Mucosa of descending colon (tissue), 3 donors: ENCODE measurements around the gene FBXO2. TPM values are rescaled to one million over a fixed set of nuclear protein-coding genes. Genes with fewer than 3 reads are reported as not detected.
"Not testable (repeated sequence)": the region's sequence is repeated elsewhere in the genome, so short reads cannot be mapped to it uniquely, and the experiment has no call there.

Experiments
- ATAC-seq: fragments of 200-7000 bp; cut with Tn5 transposase; one replicate; pipeline ENCODE4 v1.9.1; 2020; ENCODE audit warnings: mild to moderate bottlenecking, moderate library complexity
- DNase-seq, 3 donors: peaks; one replicate each; pipeline ENCODE4 v3.0.0-alpha.2; 2020
- H3K36me3 ChIP-seq: fragments of 200-600 bp; one replicate; pipeline ENCODE4 v1.8.0; 2021; ENCODE audit warnings: low read depth, mild to moderate bottlenecking
- H3K4me1 ChIP-seq: fragments of 200-600 bp; one replicate; pipeline ENCODE4 v1.8.0; 2021; ENCODE audit warnings: low read depth, mild to moderate bottlenecking
- H3K4me3 ChIP-seq: fragments of 200-600 bp; one replicate; pipeline ENCODE4 v1.8.0; 2021; ENCODE audit warnings: mild to moderate bottlenecking
- H3K9me3 ChIP-seq: fragments of 200-600 bp; one replicate; pipeline ENCODE4 v1.8.0; 2021; ENCODE audit warnings: mild to moderate bottlenecking
- intact Hi-C, 2 donors: fragments of 100-400 bp; cut with DNase I in 1 of 2; cut with micrococcal nuclease in 1 of 2; formaldehyde crosslinking; loops; one replicate each; pipeline versions ENCODE4 v1.11.0 to v1.11.1; 2022; cut with DNase I, micrococcal nuclease
- total RNA-seq, 3 donors: library from RNA; stranded (reverse); fragmentation: NEBNext Ultra II Directional in 2 of 3; extraction: Animal tissue kit (Norgen Biotek cat#: 25700) in 2 of 3; gene quantifications; one replicate each; pipeline versions ENCODE4 v1.2.1 to v1.2.4, GENCODE V29; 2021 to 2023
- TF ChIP-seq, protein P1 (sequence below): fragments of 200-600 bp; IDR thresholded peaks from one replicate; pipeline ENCODE4 v1.8.0; 2022; ENCODE audit warnings: antibody characterized with exemption, mild to moderate bottlenecking
- donor health status: DM: no; HTN: no; CAD: no; lungs with moderate emphysema.
- donor health status: DM: no; HTN: no; CAD: no.
- donor health status: DM: no; HTN: yes; CAD: no.

Gene FBXO2
- total RNA-seq, 3 donors from 2014 or later, result 0.23 to 8.6 (median 0.63) TPM

DNA sequence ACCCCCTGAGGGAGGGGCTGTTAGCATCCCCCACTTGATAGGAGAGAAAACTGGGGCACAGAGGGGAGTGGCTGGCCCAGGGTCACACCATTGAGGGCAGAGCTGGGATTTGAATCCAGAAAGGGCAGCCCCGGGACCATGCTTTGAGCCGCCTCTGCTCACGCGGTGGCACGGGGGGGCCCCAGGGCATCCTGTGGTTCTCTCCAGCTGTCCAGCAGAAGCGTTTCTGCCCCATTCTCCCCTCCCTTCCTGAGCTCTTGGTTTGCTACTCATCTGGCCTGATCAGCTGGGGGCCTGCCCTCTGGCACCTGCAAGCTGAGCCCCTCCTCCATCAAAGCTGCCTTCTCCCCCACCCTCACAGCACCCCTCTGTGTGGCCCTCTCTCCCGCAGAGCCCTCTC lies 37.5 kb downstream of the FBXO2 start:
- ATAC-seq (no peak), DNase-seq (no peak)

DNA sequence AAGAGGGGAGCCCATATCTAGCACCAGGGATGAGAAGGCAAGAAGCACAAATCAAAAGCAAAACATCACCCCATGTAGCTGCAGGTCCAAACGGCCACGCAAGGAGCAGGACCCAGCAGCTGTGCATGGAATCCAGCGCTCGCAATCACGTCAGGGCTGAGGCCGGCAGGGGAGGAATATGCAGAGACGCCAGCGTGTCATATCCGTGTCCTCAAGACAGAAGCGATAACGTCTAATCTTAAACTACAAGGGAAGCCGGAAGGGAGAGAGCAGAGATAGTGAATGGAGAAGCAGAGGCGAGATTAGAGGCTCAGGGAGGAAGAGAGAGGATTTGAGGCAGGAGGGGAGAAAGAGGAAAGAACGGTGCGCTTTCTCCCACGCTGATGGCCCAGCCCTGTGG lies 39.1 kb downstream of the FBXO2 start:
- Histone ChIP-seq H3K4me1 (no peaks in the 10 kb centered on the region), H3K9me3 (no peaks in the 10 kb centered on the region), H3K4me3 (no peak overlapping the region), H3K36me3 (no peaks in the 10 kb centered on the region)
- DNase-seq (no peak), ATAC-seq (no peak)
- intact Hi-C loops, result no loop called here
- TF ChIP-seq, protein P1, sequence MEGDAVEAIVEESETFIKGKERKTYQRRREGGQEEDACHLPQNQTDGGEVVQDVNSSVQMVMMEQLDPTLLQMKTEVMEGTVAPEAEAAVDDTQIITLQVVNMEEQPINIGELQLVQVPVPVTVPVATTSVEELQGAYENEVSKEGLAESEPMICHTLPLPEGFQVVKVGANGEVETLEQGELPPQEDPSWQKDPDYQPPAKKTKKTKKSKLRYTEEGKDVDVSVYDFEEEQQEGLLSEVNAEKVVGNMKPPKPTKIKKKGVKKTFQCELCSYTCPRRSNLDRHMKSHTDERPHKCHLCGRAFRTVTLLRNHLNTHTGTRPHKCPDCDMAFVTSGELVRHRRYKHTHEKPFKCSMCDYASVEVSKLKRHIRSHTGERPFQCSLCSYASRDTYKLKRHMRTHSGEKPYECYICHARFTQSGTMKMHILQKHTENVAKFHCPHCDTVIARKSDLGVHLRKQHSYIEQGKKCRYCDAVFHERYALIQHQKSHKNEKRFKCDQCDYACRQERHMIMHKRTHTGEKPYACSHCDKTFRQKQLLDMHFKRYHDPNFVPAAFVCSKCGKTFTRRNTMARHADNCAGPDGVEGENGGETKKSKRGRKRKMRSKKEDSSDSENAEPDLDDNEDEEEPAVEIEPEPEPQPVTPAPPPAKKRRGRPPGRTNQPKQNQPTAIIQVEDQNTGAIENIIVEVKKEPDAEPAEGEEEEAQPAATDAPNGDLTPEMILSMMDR, result no peak

More for the DNA sequence above, 37.5 kb downstream of the FBXO2 start:
- TF ChIP-seq, protein P1, result no peak
- Histone ChIP-seq H3K36me3 (no peaks in the 10 kb centered on the region), H3K9me3 (no peaks in the 10 kb centered on the region), H3K4me3 (no peak overlapping the region), H3K4me1 (no peaks in the 10 kb centered on the region)
- intact Hi-C loops, result no loop called here

DNA sequence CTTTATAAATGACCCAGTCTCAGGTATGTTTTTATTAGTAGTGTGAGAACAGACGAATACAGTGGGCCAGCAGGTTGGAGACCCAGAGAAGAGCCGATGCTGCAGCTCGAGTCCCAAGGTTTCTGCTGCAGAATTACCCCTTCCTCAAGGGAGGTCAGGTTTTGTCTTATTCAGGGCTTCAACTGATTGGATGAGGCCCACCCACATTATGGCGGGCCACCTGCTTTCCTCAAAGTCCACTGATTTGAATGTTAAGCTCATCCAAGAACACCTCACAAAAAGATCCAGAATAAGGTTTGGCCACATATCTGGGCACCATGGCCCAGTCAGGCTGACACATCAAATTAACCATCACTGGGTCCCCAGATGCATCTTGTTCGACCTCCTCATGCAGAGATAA lies 40.9 kb downstream of the FBXO2 start:
- no peaks in the 10 kb centered on the region for H3K4me1 ChIP-seq
- TF ChIP-seq, protein P1, result no peak
- DNase-seq (no peak), ATAC-seq (no peak)
- H3K4me3 ChIP-seq, result no peak overlapping the region
- H3K9me3 ChIP-seq, result no peaks in the 10 kb centered on the region
- intact Hi-C loops, result no loop called here
- no peaks in the 10 kb centered on the region for H3K36me3 ChIP-seq

DNA sequence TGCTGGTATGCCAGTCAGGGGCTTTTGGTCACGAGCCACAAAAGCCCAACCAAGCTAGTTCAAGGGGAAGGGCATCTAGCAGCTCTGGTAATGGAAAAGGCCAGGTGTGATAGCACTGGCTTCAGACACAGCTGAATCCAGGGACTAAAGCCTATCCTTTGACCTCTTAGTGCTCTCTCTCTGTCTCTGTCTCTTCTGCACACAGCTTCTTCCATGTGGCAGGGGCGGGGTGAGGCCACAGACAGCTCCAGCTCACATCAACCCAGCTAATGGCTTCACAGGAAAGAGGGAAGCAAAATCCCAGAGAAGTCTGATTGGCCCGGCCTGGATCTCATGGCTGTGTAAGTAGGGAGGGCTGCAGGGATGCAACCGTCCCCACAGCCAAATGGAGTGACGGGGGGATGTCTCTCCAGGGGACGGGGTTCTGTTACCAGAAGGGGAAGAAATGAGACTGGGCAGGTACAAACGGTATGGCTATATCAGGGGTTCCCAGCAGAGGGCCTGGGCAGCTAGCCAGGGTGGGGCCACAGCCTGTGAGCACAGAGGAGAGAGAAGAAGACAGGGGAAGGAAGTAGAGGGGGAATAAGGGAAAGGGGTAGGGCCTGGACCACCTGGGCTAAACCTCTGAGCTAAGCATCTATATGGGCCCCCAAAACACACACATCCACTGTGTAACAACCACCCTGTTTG lies 42.4 kb downstream of the FBXO2 start:
- no peak for ATAC-seq

DNA sequence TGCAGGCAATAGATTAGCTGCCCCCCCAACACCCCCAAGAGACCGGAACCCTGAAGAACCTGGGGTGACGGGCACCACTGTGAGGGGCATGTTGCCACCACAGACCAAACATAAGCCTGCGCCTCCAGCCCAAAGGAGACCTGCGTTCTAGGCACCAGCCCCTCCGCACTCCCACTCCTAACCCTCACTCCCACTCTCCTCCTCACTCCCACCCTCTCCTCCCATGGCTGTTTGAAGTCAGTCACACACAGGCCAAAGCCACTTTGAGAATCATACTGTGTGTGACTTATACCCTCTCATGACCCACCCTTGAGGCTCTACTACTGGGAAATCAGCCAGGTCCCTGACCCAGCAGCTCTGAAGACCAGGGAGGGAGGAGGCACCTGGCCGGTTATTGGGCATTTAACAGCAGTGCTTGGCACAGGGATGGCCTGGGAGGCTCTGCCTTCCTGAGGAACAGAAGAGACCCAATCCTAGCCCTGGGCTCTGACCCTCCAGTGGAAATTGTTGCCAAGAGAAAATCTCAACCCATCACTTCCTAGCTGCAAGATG lies 43.5 kb downstream of the FBXO2 start:
- TF ChIP-seq, protein P1, result no peak
- H3K4me3 ChIP-seq, result no peak overlapping the region
- DNase-seq, result no peak
- H3K4me1 ChIP-seq, result no peaks in the 10 kb centered on the region
- H3K9me3 ChIP-seq, result no peaks in the 10 kb centered on the region
- intact Hi-C loops, result no loop called here
- no peaks in the 10 kb centered on the region for H3K36me3 ChIP-seq
- no peak for ATAC-seq

More for the DNA sequence above, 42.4 kb downstream of the FBXO2 start:
- intact Hi-C loops, result no loop called here
- Histone ChIP-seq H3K36me3 (no peaks in the 10 kb centered on the region), H3K4me3 (no peak overlapping the region), H3K4me1 (no peaks in the 10 kb centered on the region), H3K9me3 (no peaks in the 10 kb centered on the region)
- no peak for DNase-seq
- TF ChIP-seq, protein P1, result no peak

DNA sequence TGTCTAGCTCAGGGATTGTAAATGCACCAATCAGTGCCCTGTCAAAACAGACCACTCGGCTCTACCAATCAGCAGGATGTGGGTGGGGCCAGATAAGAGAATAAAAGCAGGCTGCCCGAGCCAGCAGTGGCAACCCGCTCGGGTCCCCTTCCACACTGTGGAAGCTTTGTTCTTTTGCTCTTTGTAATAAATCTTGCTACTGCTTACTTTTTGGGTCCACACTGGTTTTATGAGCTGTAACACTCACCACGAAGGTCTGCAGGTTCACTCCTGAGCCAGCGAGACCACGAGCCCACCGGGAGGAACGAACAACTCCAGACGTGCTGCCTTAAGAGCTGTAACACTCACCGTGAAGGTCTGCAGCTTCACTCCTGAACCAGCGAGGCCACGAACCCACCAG lies 44.9 kb downstream of the FBXO2 start:
- H3K4me3 ChIP-seq, ATAC-seq, H3K36me3 ChIP-seq, H3K4me1 ChIP-seq, DNase-seq, H3K9me3 ChIP-seq, intact Hi-C loops: not testable (repeated sequence)

DNA sequence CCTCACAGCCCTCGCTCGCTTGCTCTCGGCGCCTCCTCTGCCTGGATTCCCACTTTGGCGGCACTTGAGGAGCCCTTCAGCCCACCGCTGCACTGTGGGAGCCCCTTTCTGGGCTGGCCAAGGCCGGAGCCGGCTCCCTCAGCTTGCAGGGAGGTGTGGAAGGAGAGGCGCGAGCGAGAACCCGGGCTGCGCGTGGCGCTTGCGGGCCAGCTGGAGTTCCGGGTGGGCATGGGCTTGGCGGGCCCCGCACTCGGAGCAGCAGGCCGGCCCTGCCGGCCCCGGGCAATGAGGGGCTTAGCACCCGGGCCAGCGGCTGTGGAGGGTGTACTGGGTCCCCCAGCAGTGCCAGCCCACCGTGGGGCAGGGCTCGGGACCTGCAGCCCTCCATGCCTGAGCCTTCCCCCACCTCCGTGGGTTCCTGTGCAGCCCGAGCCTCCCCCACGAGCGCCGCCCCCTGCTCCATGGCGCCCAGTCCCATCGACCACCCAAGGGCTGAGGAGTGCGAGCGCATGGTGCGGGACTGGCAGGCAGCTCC lies 45.6 kb downstream of the FBXO2 start:
- H3K4me3 ChIP-seq, H3K4me1 ChIP-seq, intact Hi-C loops, DNase-seq, H3K9me3 ChIP-seq, H3K36me3 ChIP-seq, ATAC-seq: not testable (repeated sequence)
